ENCODE measurements around the gene ARVCF. TPM values are rescaled to one million over a fixed set of nuclear protein-coding genes. Genes with fewer than 3 reads are reported as not detected.

Gene ARVCF
- total RNA-seq, 3 donors from 2014 or later, result 11.2 to 15.3 (median 15.1) TPM

DNA sequence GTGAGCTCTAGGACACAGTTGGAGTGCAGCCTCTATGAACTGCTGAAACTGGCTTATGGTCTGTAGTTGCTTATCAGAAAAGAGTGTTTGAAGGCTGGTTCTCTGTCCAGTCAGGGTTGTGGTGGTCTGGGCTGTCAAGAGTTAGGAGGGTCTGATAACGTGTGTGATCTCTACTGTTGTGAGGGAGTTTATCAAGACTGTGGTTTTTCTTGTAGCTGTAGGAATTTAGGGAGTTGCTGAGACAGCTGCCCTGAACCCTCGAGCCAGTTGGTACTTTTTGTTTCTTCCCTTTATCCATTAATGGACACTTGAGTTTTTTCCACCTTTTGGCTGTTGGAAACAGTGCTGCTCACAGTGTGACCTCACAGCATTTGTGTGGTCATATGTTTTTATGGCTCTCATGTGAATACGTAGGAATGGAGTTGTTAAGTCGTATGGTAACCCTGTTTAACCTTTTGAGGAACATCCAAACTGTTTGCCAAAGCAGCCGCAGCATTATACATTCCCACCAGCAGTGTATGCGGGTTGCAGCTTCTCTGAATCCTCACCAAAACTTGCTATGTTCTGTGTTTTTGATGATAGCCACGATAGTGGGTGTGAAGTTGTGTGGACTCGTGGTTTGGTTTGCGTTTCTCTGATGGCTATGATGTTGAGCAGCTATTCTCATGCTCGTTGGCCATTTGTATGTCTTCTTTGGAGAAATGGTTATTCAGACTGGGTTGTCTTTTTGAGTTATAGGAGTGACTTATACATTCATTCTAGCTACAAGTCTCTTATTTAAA lies 42.6 kb upstream of the ARVCF start:
- intact Hi-C loops (cut with DNase I, micrococcal nuclease), result no loop called here
- no peak for DNase-seq
- H3K9me3 ChIP-seq, result no peaks in the 10 kb centered on the region
- H3K36me3 ChIP-seq (ENCODE audit: low read depth), result peaks cover 4% of the 10 kb centered on the region
- ATAC-seq, result no peak
- TF ChIP-seq, protein P1, sequence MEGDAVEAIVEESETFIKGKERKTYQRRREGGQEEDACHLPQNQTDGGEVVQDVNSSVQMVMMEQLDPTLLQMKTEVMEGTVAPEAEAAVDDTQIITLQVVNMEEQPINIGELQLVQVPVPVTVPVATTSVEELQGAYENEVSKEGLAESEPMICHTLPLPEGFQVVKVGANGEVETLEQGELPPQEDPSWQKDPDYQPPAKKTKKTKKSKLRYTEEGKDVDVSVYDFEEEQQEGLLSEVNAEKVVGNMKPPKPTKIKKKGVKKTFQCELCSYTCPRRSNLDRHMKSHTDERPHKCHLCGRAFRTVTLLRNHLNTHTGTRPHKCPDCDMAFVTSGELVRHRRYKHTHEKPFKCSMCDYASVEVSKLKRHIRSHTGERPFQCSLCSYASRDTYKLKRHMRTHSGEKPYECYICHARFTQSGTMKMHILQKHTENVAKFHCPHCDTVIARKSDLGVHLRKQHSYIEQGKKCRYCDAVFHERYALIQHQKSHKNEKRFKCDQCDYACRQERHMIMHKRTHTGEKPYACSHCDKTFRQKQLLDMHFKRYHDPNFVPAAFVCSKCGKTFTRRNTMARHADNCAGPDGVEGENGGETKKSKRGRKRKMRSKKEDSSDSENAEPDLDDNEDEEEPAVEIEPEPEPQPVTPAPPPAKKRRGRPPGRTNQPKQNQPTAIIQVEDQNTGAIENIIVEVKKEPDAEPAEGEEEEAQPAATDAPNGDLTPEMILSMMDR (IDR thresholded peaks at IDR 0.05), result no peak
- no peaks in the 10 kb centered on the region for H3K4me1 ChIP-seq (ENCODE audit: low read depth)
- no peak overlapping the region for H3K4me3 ChIP-seq

DNA sequence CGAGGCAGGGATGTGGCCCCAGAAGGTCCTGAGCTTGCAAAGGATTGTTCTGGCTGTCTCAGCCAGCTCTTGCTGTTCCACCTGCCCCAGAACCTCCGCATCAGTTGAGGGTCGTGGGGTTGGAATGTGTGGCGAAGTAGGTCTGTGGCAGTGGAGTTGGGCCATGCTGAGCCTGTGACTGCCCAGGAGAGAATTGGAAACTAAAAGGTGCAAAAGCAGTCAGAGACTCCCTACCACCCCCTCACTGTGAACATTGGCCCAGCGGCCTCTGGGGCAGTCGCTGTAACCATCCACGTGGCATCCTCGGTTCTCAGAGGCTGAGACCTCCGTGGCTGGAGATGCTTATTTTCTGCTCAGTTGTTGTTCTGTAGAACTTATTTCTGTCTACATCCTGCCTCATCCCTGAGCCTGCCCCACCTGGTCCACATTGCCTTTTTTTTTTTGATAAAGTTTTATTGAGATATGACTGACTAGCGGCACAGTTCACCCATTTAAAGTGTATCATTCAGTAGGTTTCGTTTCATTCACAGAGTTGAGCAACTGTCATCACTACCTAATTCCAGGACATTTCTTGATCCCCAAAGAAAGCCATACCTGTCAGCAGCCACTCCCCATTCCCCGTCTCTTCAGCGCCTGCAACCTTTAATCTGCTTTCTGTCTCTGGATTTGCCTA lies 41.1 kb upstream of the ARVCF start:
- Histone ChIP-seq H3K36me3 (ENCODE audit: low read depth) (peaks cover 4% of the 10 kb centered on the region), H3K9me3 (no peaks in the 10 kb centered on the region), H3K4me1 (ENCODE audit: low read depth) (no peaks in the 10 kb centered on the region), H3K4me3 (no peak overlapping the region)
- no peak for ATAC-seq
- TF ChIP-seq, protein P1 (IDR thresholded peaks at IDR 0.05), result no peak
- DNase-seq, result no peak
- intact Hi-C loops (cut with DNase I, micrococcal nuclease), result no loop called here

DNA sequence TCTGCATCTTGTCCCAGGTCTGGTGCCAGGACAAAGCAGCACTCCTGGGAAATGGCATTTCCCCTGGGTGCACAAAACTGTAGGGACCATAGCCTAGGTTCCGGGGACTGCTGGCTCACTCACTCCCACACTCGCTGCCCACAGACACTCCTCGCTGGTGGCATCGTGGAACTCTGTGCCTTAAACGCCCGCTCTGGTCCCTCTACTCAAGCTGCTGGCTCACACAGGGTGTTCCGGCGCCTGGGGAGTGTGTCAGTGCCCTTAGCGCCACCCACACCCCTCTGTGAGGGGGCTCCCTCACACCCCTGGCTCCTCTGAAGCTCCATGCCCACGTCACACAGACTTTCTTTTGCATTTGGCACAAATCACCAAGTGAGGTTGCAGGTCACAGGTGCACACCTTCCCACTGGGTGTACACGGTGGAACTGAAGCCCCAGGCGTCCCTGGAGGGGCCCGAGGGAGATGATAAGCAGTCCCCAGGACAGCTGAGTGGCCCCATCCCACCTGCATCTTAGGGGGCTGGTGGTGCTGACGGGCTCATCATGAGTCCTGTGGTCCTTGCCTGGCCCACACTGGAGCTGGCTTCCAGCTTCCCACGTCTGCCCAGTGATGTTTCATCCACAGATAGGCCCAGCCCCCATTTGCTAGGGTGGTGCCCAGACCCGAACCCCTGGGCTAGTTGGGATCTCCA lies 40.2 kb upstream of the ARVCF start:
- intact Hi-C loops (cut with DNase I, micrococcal nuclease), result no loop called here
- no peak for ATAC-seq
- no peak overlapping the region for H3K4me3 ChIP-seq
- peaks cover 4% of the 10 kb centered on the region for H3K36me3 ChIP-seq (ENCODE audit: low read depth)
- no peaks in the 10 kb centered on the region for H3K9me3 ChIP-seq
- TF ChIP-seq, protein P1 (IDR thresholded peaks at IDR 0.05), result no peak
- DNase-seq, result no peak
- no peaks in the 10 kb centered on the region for H3K4me1 ChIP-seq (ENCODE audit: low read depth)

DNA sequence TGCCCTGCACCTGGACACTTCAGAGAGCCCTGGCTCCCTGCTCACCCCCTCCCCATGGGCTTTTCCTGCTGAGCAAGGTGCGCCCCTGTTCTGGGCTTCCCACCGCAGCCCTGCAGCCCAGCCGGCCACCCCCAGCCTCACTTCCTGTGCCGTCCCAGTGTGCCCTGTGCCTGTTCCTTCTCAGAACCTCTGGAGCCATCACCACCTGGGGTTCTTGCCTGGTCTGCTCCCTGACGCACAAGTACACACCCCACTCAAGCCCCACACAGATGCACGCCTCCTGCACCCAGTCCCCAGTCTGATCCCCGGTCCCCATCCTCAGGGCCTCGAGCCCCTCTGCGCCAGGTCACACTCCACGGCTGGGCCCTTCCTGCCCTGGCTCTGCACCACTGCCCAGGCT lies 39.5 kb upstream of the ARVCF start:
- DNase-seq, result no peak
- intact Hi-C loops (cut with DNase I, micrococcal nuclease), result no loop called here
- no peaks in the 10 kb centered on the region for H3K9me3 ChIP-seq
- no peak overlapping the region for H3K4me3 ChIP-seq
- no peak for ATAC-seq
- TF ChIP-seq, protein P1 (IDR thresholded peaks at IDR 0.05), result no peak
- H3K4me1 ChIP-seq (ENCODE audit: low read depth), result no peaks in the 10 kb centered on the region
- H3K36me3 ChIP-seq (ENCODE audit: low read depth), result peaks cover 4% of the 10 kb centered on the region

DNA sequence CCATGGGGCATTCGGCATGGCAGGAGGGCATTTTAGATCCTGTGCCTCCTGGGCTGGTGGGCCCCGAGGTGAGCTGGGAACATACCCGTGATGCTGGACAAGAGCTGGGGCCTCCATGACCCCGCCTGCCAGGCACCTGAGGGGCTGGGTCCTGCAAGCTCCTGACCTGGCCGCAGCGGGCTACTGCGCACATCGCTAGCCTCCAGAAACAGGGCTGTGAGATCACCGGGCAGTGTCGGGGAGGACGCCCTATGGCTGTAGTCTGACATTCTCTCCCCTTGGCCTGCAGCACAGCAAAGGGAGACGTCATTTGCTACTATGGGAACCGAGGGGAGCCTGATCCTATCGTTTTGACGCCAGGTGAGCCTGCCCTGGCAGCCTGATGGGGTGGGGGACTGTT lies 39.0 kb upstream of the ARVCF start:
- H3K4me3 ChIP-seq, result no peak overlapping the region
- peaks cover 4% of the 10 kb centered on the region for H3K36me3 ChIP-seq (ENCODE audit: low read depth)
- no peaks in the 10 kb centered on the region for H3K4me1 ChIP-seq (ENCODE audit: low read depth)
- intact Hi-C loops (cut with DNase I, micrococcal nuclease), result no loop called here
- TF ChIP-seq, protein P1 (IDR thresholded peaks at IDR 0.05), result no peak
- ATAC-seq, result no peak
- no peak for DNase-seq
- H3K9me3 ChIP-seq, result no peaks in the 10 kb centered on the region
